ENCODE results near the gene REM2.

GRCh38 chr14:22897357-22897756 is 14.3 kb downstream of the REM2 start:
- TF ChIP-seq POLR2AphosphoS5 (IDR thresholded peaks at IDR 0.05; ENCODE audit: low read depth, low read length) (no peak), CTCF (IDR thresholded peaks at IDR 0.05 in 2 of 3, conservative IDR thresholded peaks at IDR 0.05 in 1 of 3; ENCODE audit: borderline replicate concordance in 1 of 3, insufficient read depth in 1 of 3, low read depth in 2 of 3, low read length in 2 of 3) (no peak), RAD21 (IDR thresholded peaks at IDR 0.05; ENCODE audit: low read depth) (no peak), ATF3 (IDR thresholded peaks at IDR 0.05) (no peak), JUND (IDR thresholded peaks at IDR 0.05) (no peak), CEBPB (IDR thresholded peaks at IDR 0.05; ENCODE audit: low read depth) (no peak), POLR2A (IDR thresholded peaks at IDR 0.05; ENCODE audit: borderline replicate concordance, extremely low read depth, insufficient read depth, insufficient read length) (no peak), REST (IDR thresholded peaks at IDR 0.05; ENCODE audit: low read depth) (no peak), SRF (IDR thresholded peaks at IDR 0.05; ENCODE audit: low read depth) (no peak), EZH2 (IDR thresholded peaks at IDR 0.05) (no peak), ZFX (IDR thresholded peaks at IDR 0.05) (no peak), MAX (IDR thresholded peaks at IDR 0.05) (no peak), ZBTB33 (IDR thresholded peaks at IDR 0.05; ENCODE audit: extremely low read depth, insufficient replicate concordance, low read length) (no peak), ZNF274 (IDR thresholded peaks at IDR 0.05; ENCODE audit: low read depth, low read length) (no peak)

Measured in HCT116 (cell line).